PC-9 (cell line): ENCODE results near the gene FHDC1. TPM values are rescaled to one million over a fixed set of nuclear protein-coding genes. Genes with fewer than 3 reads are reported as not detected.

Experiments used
- BruUV-seq: library from RNA; stranded (reverse); fragments of 400-500 nt; replicated peaks from 2 replicates; lab custom pipeline; 2021; lab: Mats Ljungman, UMichigan
- CTCF ChIA-PET: fragments of 300-600 bp; sonication (Branson Sonifier 250); formaldehyde crosslinking; loops from one replicate; lab custom pipeline; 2022; ENCODE audit warnings: antibody characterized with exemption; lab: Charles Lee
- POLR2A ChIA-PET: fragments of 300-600 bp; sonication (Branson Sonifier 250); formaldehyde crosslinking; loops from one replicate; lab custom pipeline; 2022; ENCODE audit warnings: antibody characterized with exemption; ENCODE audit not compliant: unreplicated experiment; lab: Charles Lee
- DNase-seq, 2 experiments: peaks; one replicate each; pipeline versions ENCODE4 v3.0.0 to v3.0.0-alpha.2; 2015 to 2022; ENCODE audit warnings: mixed read lengths in 1 of 2
- H2AFZ ChIP-seq: fragments of 200-600 bp; sonication (generic); 2 replicates; pipeline ENCODE4 v1.8.1; 2017; ENCODE audit warnings: antibody characterized with exemption
- H3F3A ChIP-seq: fragments of 200-600 bp; sonication (generic); 2 replicates; pipeline ENCODE4 v1.8.1; 2017; ENCODE audit warnings: antibody characterized with exemption, mild to moderate bottlenecking, low read depth; ENCODE audit not compliant: insufficient read depth
- H3K27ac ChIP-seq: fragments of 200-600 bp; sonication (generic); 2 replicates; pipeline ENCODE4 v1.6.1; 2016; ENCODE audit warnings: mixed run types
- H3K27me3 ChIP-seq: fragments of 200-600 bp; sonication (generic); 2 replicates; pipeline ENCODE4 v1.6.1; 2016; ENCODE audit warnings: low read depth, mixed run types; ENCODE audit not compliant: insufficient read depth
- H3K36me3 ChIP-seq: fragments of 200-600 bp; sonication (generic); 2 replicates; pipeline ENCODE4 v1.6.1; 2016; ENCODE audit warnings: low read depth, mixed run types
- H3K4me1 ChIP-seq: fragments of 200-600 bp; sonication (generic); replicated peaks from 2 replicates; pipeline ENCODE4 v1.6.1; 2016; ENCODE audit warnings: mixed run types; ENCODE audit not compliant: insufficient read depth
- H3K4me2 ChIP-seq: fragments of 200-600 bp; sonication (generic); 2 replicates; pipeline ENCODE4 v1.6.1; 2017; ENCODE audit warnings: mixed run types
- H3K4me3 ChIP-seq: fragments of 200-600 bp; sonication (generic); 2 replicates; pipeline ENCODE4 v1.6.1; 2016; ENCODE audit warnings: mixed run types
- H3K79me2 ChIP-seq: fragments of 200-600 bp; sonication (generic); 2 replicates; pipeline ENCODE4 v1.6.1; 2017; ENCODE audit warnings: low read depth, mixed run types
- H3K9me2 ChIP-seq: fragments of 200-600 bp; sonication (generic); 2 replicates; pipeline ENCODE4 v1.8.1; 2017; ENCODE audit warnings: mild to moderate bottlenecking; ENCODE audit not compliant: insufficient read depth
- H3K9me3 ChIP-seq: fragments of 200-600 bp; sonication (generic); 2 replicates; pipeline ENCODE4 v1.8.1; 2016; ENCODE audit warnings: low read depth; ENCODE audit not compliant: insufficient read depth
- H4K20me1 ChIP-seq: fragments of 200-600 bp; sonication (generic); 2 replicates; pipeline ENCODE4 v1.8.1; 2017; ENCODE audit not compliant: insufficient read depth
- CTCF ChIP-seq: fragments of 200-600 bp; sonication (generic); conservative IDR thresholded peaks from 2 replicates; pipeline ENCODE4 v1.6.1; 2017; ENCODE audit warnings: mixed run types, antibody characterized with exemption, mild to moderate bottlenecking, moderate library complexity
- EZH2 ChIP-seq: fragments of 200-600 bp; sonication (generic); IDR thresholded peaks from 2 replicates; pipeline ENCODE4 v1.8.0; 2017; ENCODE audit warnings: antibody characterized with exemption, low read depth
- intact Hi-C: fragments of 100-400 bp; cut with micrococcal nuclease; formaldehyde crosslinking; loops from one replicate; pipeline ENCODE4 v1.10.0; 2022; ENCODE audit not compliant: unreplicated experiment
- total RNA-seq: library from RNA; stranded (reverse); gene quantifications from 2 replicates; pipeline ENCODE4 v1.2.3, GENCODE V29; 2021

Gene FHDC1
- total RNA-seq, 1 experiment from 2014 or later: 17.4 TPM

GRCh38 chr4:152979731-152980330 is 43.7 kb downstream of the FHDC1 start:
- peak overlapping the region; percentile 79 for H3K27ac ChIP-seq
- no peak overlapping the region for H3K4me2 ChIP-seq

GRCh38 chr4:152981278-152981677 is 45.2 kb downstream of the FHDC1 start:
- POLR2A ChIA-PET: interaction anchor here (0.6 to 1.4 kb wide), 5 partner anchors 8 to 370 kb away, joined by 5 to 22 read pairs (median 7); no protein-coding TSS in a partner anchor

More at GRCh38 chr4:152979731-152980330, 43.7 kb downstream of the FHDC1 start:
- Histone ChIP-seq H3K4me1 (peaks cover 56% of the 10 kb centered on the region), H3K27me3 (no peaks in the 10 kb centered on the region), H3K36me3 (no peaks in the 10 kb centered on the region), H3K9me2 (no peaks in the 10 kb centered on the region), H4K20me1 (no peaks in the 10 kb centered on the region), H3K79me2 (no peaks in the 10 kb centered on the region), H3K9me3 (no peaks in the 10 kb centered on the region), H2AFZ (no peak overlapping the region), H3K4me3 (no peak overlapping the region), H3F3A (peaks cover 42% of the 10 kb centered on the region; the same call in 1 of the 2 replicates)
- ChIA-PET CTCF (no interaction called here), POLR2A (interaction anchor here (0.5 to 1.4 kb wide), 3 partner anchors 11 to 44 kb away, joined by 3 to 5 read pairs (median 4); partner anchors contain the start of gene FHDC1)
- TF ChIP-seq CTCF: no peak
- no peak for TF ChIP-seq EZH2
- peak; percentile 41 to 55 for DNase-seq
- BruUV-seq: TSS peak; percentile 38
- intact Hi-C loops: loop anchor here (2.0 to 5.0 kb wide), 4 partner anchors 17 to 242 kb away; partner anchors contain the start of gene FHDC1

More at GRCh38 chr4:152981278-152981677, 45.2 kb downstream of the FHDC1 start:
- peak; percentile 72 to 87 for DNase-seq
- no peaks in the 10 kb centered on the region for H3K36me3 ChIP-seq
- BruUV-seq: no TSS peak
- H2AFZ ChIP-seq: no peak overlapping the region
- intact Hi-C loops: loop anchor here (1.0 to 5.0 kb wide), 8 partner anchors 11 to 241 kb away; partner anchors contain the start of gene FHDC1
- no peaks in the 10 kb centered on the region for H3K79me2 ChIP-seq
- H3K9me2 ChIP-seq: no peaks in the 10 kb centered on the region
- no peak overlapping the region for H3K4me3 ChIP-seq
- H4K20me1 ChIP-seq: no peaks in the 10 kb centered on the region
- H3K4me1 ChIP-seq: peaks cover 56% of the 10 kb centered on the region
- CTCF ChIA-PET: interaction anchor here (0.8 to 1.1 kb wide), 2 partner anchors 11 to 146 kb away, joined by 3 to 4 read pairs; no protein-coding TSS in a partner anchor
- H3K4me2 ChIP-seq: peak overlapping the region; percentile 71
- H3K9me3 ChIP-seq: no peaks in the 10 kb centered on the region
- TF ChIP-seq CTCF: no peak
- TF ChIP-seq EZH2: no peak
- H3F3A ChIP-seq: peaks cover 42% of the 10 kb centered on the region; the same call in 1 of the 2 replicates
- H3K27ac ChIP-seq: peak overlapping the region; percentile 79
- no peaks in the 10 kb centered on the region for H3K27me3 ChIP-seq
